H9 (cell line): ENCODE data around the gene GRHL3. TPM values are rescaled to one million over a fixed set of nuclear protein-coding genes. Genes with fewer than 3 reads are reported as not detected.
A peak's percentile ranks its signal among the peaks of the same experiment; 100 is the strongest.

ENCODE experiments used
- DNase-seq: peaks from one replicate; pipeline ENCODE4 v3.0.0-alpha.2; 2017
- H2AFZ ChIP-seq: one replicate; pipeline ENCODE4 v1.6.1; 2013; ENCODE audit warnings: mild to moderate bottlenecking, low read length, control low read depth, moderate library complexity
- H2AK5ac ChIP-seq: 2 replicates; pipeline ENCODE4 v1.6.1; 2013; ENCODE audit warnings: low read length, control low read depth, mixed read lengths; ENCODE audit not compliant: insufficient read length
- H2BK120ac ChIP-seq: one replicate; pipeline ENCODE4 v1.6.1; 2013; ENCODE audit warnings: low read depth, mild to moderate bottlenecking, low read length, control low read depth, inconsistent platforms; ENCODE audit not compliant: poor library complexity, severe bottlenecking
- H2BK12ac ChIP-seq: 2 replicates; pipeline ENCODE4 v1.6.1; 2013; ENCODE audit warnings: low read length, control low read depth, mixed read lengths, low read depth; ENCODE audit not compliant: insufficient read length
- H2BK15ac ChIP-seq: 2 replicates; pipeline ENCODE4 v1.6.1; 2013; ENCODE audit warnings: low read depth, low read length, control low read depth
- H2BK20ac ChIP-seq: one replicate; pipeline ENCODE4 v1.6.1; 2013; ENCODE audit warnings: low read depth, mild to moderate bottlenecking, low read length, control low read depth, inconsistent platforms; ENCODE audit not compliant: poor library complexity, severe bottlenecking
- H2BK5ac ChIP-seq: 2 replicates; pipeline ENCODE4 v1.6.1; 2013; ENCODE audit warnings: low read length, control low read depth, mixed read lengths; ENCODE audit not compliant: insufficient read length
- H3K14ac ChIP-seq: 2 replicates; pipeline ENCODE4 v1.6.1; 2013; ENCODE audit warnings: low read length, control low read depth; ENCODE audit not compliant: insufficient read depth
- H3K18ac ChIP-seq: 2 replicates; pipeline ENCODE4 v1.6.1; 2013; ENCODE audit warnings: low read depth, mild to moderate bottlenecking, mixed read lengths, low read length, control low read depth; ENCODE audit not compliant: insufficient read length
- H3K23ac ChIP-seq: 2 replicates; pipeline ENCODE4 v1.6.1; 2013; ENCODE audit warnings: low read length, control low read depth, mixed read lengths, low read depth; ENCODE audit not compliant: insufficient read length
- H3K23me2 ChIP-seq: 2 replicates; pipeline ENCODE4 v1.6.1; 2013; ENCODE audit warnings: low read depth, mild to moderate bottlenecking, mixed read lengths, low read length, control low read depth; ENCODE audit not compliant: insufficient read length, poor library complexity, severe bottlenecking
- H3K27ac ChIP-seq: 2 replicates; pipeline ENCODE4 v1.5.1; 2013; ENCODE audit warnings: low read length, control low read depth, mixed read lengths, low read depth; ENCODE audit not compliant: insufficient read length
- H3K27me3 ChIP-seq: 2 replicates; pipeline ENCODE4 v1.6.1; 2013; ENCODE audit warnings: low read length, control low read depth, inconsistent platforms; ENCODE audit not compliant: insufficient read depth
- H3K4ac ChIP-seq: 2 replicates; pipeline ENCODE4 v1.6.1; 2013; ENCODE audit warnings: low read depth, mild to moderate bottlenecking, control low read depth, inconsistent platforms, low read length, moderate library complexity
- H3K4me1 ChIP-seq: 2 replicates; pipeline ENCODE4 v1.6.1; 2013; ENCODE audit warnings: low read length, control low read depth, inconsistent platforms; ENCODE audit not compliant: insufficient read depth
- H3K4me2 ChIP-seq: 2 replicates; pipeline ENCODE4 v1.6.1; 2013; ENCODE audit warnings: low read length, control low read depth, mixed read lengths; ENCODE audit not compliant: insufficient read length, insufficient read depth
- H3K56ac ChIP-seq: 2 replicates; pipeline ENCODE4 v1.6.1; 2013; ENCODE audit warnings: low read depth, mild to moderate bottlenecking, mixed read lengths, low read length, control low read depth; ENCODE audit not compliant: insufficient read length
- H3K79me1 ChIP-seq: 2 replicates; pipeline ENCODE4 v1.6.1; 2013; ENCODE audit warnings: low read depth, mild to moderate bottlenecking, moderate library complexity, low read length, control low read depth, inconsistent platforms; ENCODE audit not compliant: insufficient read depth, poor library complexity, severe bottlenecking
- H3K79me2 ChIP-seq: 2 replicates; pipeline ENCODE4 v1.6.1; 2013; ENCODE audit warnings: low read length, control low read depth, inconsistent platforms; ENCODE audit not compliant: insufficient read depth
- H3K9ac ChIP-seq: 2 replicates; pipeline ENCODE4 v1.6.1; 2013; ENCODE audit warnings: low read length, control low read depth, mixed read lengths; ENCODE audit not compliant: insufficient read length; ENCODE audit errors: extremely low read depth
- H3K9me3 ChIP-seq: one replicate; pipeline ENCODE4 v1.6.1; 2013; ENCODE audit warnings: low read depth, low read length, inconsistent platforms; ENCODE audit not compliant: control insufficient read depth
- H3T11ph ChIP-seq: one replicate; pipeline ENCODE4 v1.6.1; 2013; ENCODE audit warnings: mild to moderate bottlenecking, low read length, control low read depth, inconsistent platforms
- H4K20me1 ChIP-seq: one replicate; pipeline ENCODE4 v1.6.1; 2013; ENCODE audit not compliant: control insufficient read depth, insufficient read length, insufficient read depth
- H4K5ac ChIP-seq: 2 replicates; pipeline ENCODE4 v1.6.1; 2013; ENCODE audit warnings: low read depth, mild to moderate bottlenecking, mixed read lengths, low read length, control low read depth; ENCODE audit not compliant: insufficient read length
- H4K8ac ChIP-seq: replicated peaks from 2 replicates; pipeline ENCODE4 v1.6.1; 2013; ENCODE audit warnings: low read length, control low read depth, mixed read lengths, low read depth; ENCODE audit not compliant: insufficient read length
- H4K91ac ChIP-seq: 2 replicates; pipeline ENCODE4 v1.6.1; 2013; ENCODE audit warnings: low read depth, mild to moderate bottlenecking, moderate library complexity, mixed read lengths, low read length, control low read depth; ENCODE audit not compliant: insufficient read length
- H3K27ac Mint-ChIP-seq, 3 experiments: 2 replicates in 2 of 3; 3 replicates in 1 of 3; pipeline ENCODE4 v1.8.0; 2020 to 2021; ENCODE audit warnings: mixed read lengths in 3 of 3, mild to moderate bottlenecking in 1 of 3, moderate library complexity in 1 of 3
- H3K27me3 Mint-ChIP-seq: 2 replicates; pipeline ENCODE4 v1.8.0; 2021; ENCODE audit warnings: low read depth, mild to moderate bottlenecking, moderate library complexity, mixed read lengths
- H3K36me3 Mint-ChIP-seq, 3 experiments: 2 replicates in 2 of 3; 3 replicates in 1 of 3; pipeline ENCODE4 v1.8.0; 2020 to 2021; ENCODE audit warnings: low read depth in 3 of 3, mixed read lengths in 3 of 3; ENCODE audit not compliant: insufficient read depth in 1 of 3
- H3K4me1 Mint-ChIP-seq, 2 experiments: 2 replicates each; pipeline ENCODE4 v1.8.0; 2020; ENCODE audit warnings: mixed read lengths in 2 of 2
- H3K4me3 Mint-ChIP-seq, 2 experiments: 2 replicates in 1 of 2; 3 replicates in 1 of 2; pipeline ENCODE4 v1.8.0; 2020 to 2021; ENCODE audit warnings: mild to moderate bottlenecking in 2 of 2, mixed read lengths in 2 of 2, moderate library complexity in 1 of 2
- H3K9me3 Mint-ChIP-seq, 2 experiments: 2 replicates in 1 of 2; 3 replicates in 1 of 2; pipeline ENCODE4 v1.8.0; 2020; ENCODE audit warnings: mild to moderate bottlenecking in 2 of 2, mixed read lengths in 2 of 2, moderate library complexity in 1 of 2
- CTCF ChIP-seq: fragments of 200-600 bp; sonication (generic); conservative IDR thresholded peaks from 3 replicates; pipeline ENCODE4 v1.8.0; 2021; ENCODE audit warnings: antibody characterized with exemption, mild to moderate bottlenecking
- WGBS: extraction: QIAGEN DNeasy Blood & Tissue Kit; methylation state at CpG from one replicate; pipeline ENCODE4 v1.1.7; 2013; ENCODE audit warnings: missing lambda C conversion rate, low lambda C conversion rate, mixed read lengths; ENCODE audit not compliant: insufficient read length; ENCODE audit errors: extremely low coverage; 5-methylcytosine and 5-hydroxymethylcytosine counted together
- total RNA-seq: library from RNA; stranded (reverse); gene quantifications from 2 replicates; pipeline ENCODE4 v1.2.1, GENCODE V29; 2021

GRHL3 gene
- total RNA-seq, 1 experiment from 2014 or later, result 3.5 TPM

- Histone ChIP-seq H4K20me1 (no peaks in the 10 kb centered on the region), H4K91ac (no peak overlapping the region), H3K23me2 (no peaks in the 10 kb centered on the region), H2BK12ac (no peak overlapping the region), H3K18ac (no peak overlapping the region), H3K4me1 (peaks cover 16% of the 10 kb centered on the region), H3K4me2 (no peak overlapping the region), H2AFZ (no peak overlapping the region), H3K27ac (no peak overlapping the region), H3K14ac (no peak overlapping the region), H3K79me2 (no peaks in the 10 kb centered on the region), H4K5ac (no peak overlapping the region), H3T11ph (no peak overlapping the region), H3K9ac (no peak overlapping the region), H2BK20ac (no peak overlapping the region), H3K79me1 (no peaks in the 10 kb centered on the region), H4K8ac (no peak overlapping the region), H3K9me3 (no peaks in the 10 kb centered on the region), H2BK120ac (no peak overlapping the region), H2BK5ac (no peak overlapping the region), H3K27me3 (no peaks in the 10 kb centered on the region), H2AK5ac (no peak overlapping the region), H3K23ac (no peak overlapping the region), H3K56ac (no peak overlapping the region), H3K4ac (no peak overlapping the region), H2BK15ac (no peak overlapping the region)
- peak; percentile 41; the same call in 2 of the 3 replicates for TF ChIP-seq CTCF
- no peaks in the 10 kb centered on the region; a peak in 1 of 5 replicates for H3K9me3 Mint-ChIP-seq
- H3K36me3 Mint-ChIP-seq, result no peaks in the 10 kb centered on the region
- no CpG with 5 or more reads among the region's 3 CpGs for WGBS
- peaks cover 48 to 61% of the 10 kb centered on the region in 2 experiments for H3K4me1 Mint-ChIP-seq
- no peak for DNase-seq
- no peaks in the 10 kb centered on the region for H3K27me3 Mint-ChIP-seq
- H3K4me3 Mint-ChIP-seq, result no peak overlapping the region
- H3K27ac Mint-ChIP-seq, result no peak overlapping the region; a peak in 1 of 7 replicates
Observed at GRCh38 chr1:24304763-24305162, 14.4 kb upstream of the GRHL3 start.
